Activated naive CD8-positive, alpha-beta T cell treated with anti-CD3 and anti-CD28 coated beads, Interleukin-2, amount 10 ng/mL, durations not matched to agents 7 days and 5 days (primary cell): ENCODE measurements around the gene MACROH2A1. TPM values are rescaled to one million over a fixed set of nuclear protein-coding genes. Genes with fewer than 3 reads are reported as not detected.

Source experiments
- ATAC-seq: fragments of 150-1000 bp; cut with Tn5 transposase; one replicate; pipeline ENCODE4 v1.10.0; 2021; ENCODE audit warnings: low read depth, moderate library complexity
- POLR2A ChIA-PET: fragments of 350-600 bp; sonication (Branson Sonifier 250); formaldehyde crosslinking; loops from one replicate; lab custom pipeline; 2021; ENCODE audit warnings: antibody characterized with exemption; lab: Charles Lee
- DNase-seq: peaks from one replicate; pipeline ENCODE4 v3.0.0; 2021
- H3K27ac Mint-ChIP-seq: one replicate; pipeline ENCODE4 v1.8.0; 2022; ENCODE audit warnings: mild to moderate bottlenecking, mixed read lengths
- H3K27me3 Mint-ChIP-seq: one replicate; pipeline ENCODE4 v1.8.0; 2022; ENCODE audit warnings: mild to moderate bottlenecking, moderate library complexity, mixed read lengths
- H3K36me3 Mint-ChIP-seq: one replicate; pipeline ENCODE4 v1.8.0; 2021; ENCODE audit warnings: mild to moderate bottlenecking, mixed read lengths
- H3K4me1 Mint-ChIP-seq: one replicate; pipeline ENCODE4 v1.8.0; 2021; ENCODE audit warnings: mixed read lengths
- H3K4me3 Mint-ChIP-seq: one replicate; pipeline ENCODE4 v1.8.0; 2022; ENCODE audit warnings: mild to moderate bottlenecking, moderate library complexity, mixed read lengths
- H3K9me3 Mint-ChIP-seq: one replicate; pipeline ENCODE4 v1.8.0; 2021; ENCODE audit warnings: mixed read lengths
- total RNA-seq, 2 experiments: library from RNA; stranded (reverse); gene quantifications; one replicate each; pipeline ENCODE4 v1.2.3, GENCODE V29; 2021

MACROH2A1 gene
- total RNA-seq, 2 experiments from 2014 or later = 253 to 258 TPM

DNA sequence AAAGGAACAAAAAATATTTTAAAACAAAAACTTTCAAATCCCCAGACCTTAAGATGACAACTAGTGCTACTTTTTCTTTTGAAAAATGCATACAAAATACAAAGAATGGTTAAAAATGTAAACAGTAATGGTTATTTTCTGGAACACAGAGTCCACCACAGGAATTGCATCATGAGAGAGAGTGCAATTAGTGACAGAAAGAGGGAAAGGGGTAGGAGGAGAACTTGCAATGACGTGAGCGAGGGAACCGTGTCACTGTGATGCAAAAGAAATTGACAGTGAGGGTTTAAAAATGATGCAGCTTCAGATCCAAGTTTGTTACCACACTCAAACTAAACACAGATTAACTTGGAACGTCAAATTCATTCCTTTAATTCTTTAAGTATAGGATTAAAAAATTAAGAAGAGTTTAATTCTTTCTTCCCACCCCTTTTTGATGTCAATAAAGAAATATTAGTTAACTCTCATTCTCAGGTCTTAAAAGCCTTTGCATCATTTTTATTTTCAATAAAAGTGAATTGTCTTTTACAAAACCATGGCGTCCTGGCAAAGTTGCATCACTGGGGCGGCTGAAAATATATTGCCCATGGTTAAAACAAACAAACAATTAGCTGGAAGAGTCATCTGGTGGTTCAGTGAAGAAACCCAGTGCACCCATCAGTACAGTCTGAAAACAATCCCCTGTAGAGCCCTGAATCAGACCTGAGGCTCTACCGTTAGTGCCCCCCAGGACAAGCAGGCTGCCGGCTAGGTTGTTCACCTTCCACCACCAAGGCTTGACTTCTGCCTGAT, 39.5 kb downstream of the MACROH2A1 start:
- peak overlapping the region; percentile 55 for H3K27ac Mint-ChIP-seq
- POLR2A ChIA-PET = interaction anchor here (1.6 kb wide), 1 partner anchor 10 kb away, joined by 4 read pairs; no protein-coding TSS in a partner anchor

DNA sequence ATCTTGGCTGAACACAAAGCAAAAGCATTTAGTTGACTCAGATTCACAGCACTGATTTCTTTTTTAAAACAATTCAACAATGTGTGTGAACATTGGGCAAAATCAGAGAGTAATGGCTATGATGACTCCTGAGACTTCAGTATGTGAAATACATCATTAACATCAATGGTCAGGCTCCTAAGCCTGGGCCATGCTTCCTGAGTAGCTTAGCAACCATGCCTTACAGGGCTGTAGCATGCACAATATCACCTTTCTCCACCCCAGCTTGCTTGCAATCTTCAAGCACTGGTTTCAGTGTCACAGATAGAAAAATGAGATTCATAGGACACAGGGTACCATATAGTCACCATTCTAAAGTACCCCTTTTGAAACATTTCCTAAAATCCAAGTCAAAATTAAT, 41.3 kb downstream of the MACROH2A1 start:
- DNase-seq (no peak), ATAC-seq (no peak)
- Mint-ChIP-seq H3K36me3 (peaks cover 17% of the 10 kb centered on the region), H3K27me3 (no peaks in the 10 kb centered on the region), H3K27ac (no peak overlapping the region), H3K4me3 (no peak overlapping the region), H3K9me3 (no peaks in the 10 kb centered on the region), H3K4me1 (peaks cover 20% of the 10 kb centered on the region)
- POLR2A ChIA-PET = no interaction called here

More for the DNA sequence above, 39.5 kb downstream of the MACROH2A1 start:
- Mint-ChIP-seq H3K9me3 (no peaks in the 10 kb centered on the region), H3K4me3 (no peak overlapping the region), H3K4me1 (peaks cover 25% of the 10 kb centered on the region), H3K27me3 (no peaks in the 10 kb centered on the region), H3K36me3 (peaks cover 22% of the 10 kb centered on the region)
- DNase-seq (no peak), ATAC-seq (no peak)

DNA sequence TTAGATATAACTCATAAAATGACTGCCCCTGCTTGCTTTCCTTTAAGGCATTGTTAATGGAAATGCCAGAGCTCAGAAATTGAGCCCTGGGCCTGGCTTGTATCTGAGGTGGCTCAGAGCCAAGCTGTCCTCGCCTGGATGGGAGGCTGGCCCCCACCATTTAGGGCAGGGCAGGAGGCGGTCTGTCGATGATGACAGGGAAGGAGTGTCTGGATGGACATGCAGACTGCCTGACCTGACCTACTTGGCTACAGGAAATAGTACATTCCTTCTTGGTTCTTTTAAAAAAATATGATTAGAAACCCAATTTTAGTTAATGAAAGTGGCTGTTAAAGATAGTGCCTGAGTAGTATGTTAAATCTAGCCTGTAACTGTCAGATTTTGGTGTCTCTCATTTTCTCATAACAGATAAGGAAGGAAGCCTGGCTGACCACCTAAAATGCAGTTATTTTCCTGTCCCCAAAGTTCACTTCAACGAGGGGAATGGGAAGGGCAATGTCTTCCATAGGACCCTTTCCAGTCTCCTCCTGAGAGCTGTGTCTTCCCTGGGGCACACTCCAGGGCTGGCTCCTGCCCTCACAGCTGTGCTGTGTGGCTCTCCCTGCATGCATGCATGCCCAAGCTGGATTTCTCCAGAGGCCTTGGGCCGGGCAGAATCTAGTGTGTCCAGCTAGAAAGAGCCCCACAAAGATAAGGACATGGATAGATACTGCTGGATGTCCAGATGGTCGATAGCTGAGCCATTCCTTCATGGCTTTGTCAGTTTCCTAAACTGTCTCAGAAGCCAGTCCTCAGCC, 42.3 kb downstream of the MACROH2A1 start:
- Mint-ChIP-seq H3K27ac (no peak overlapping the region), H3K27me3 (no peaks in the 10 kb centered on the region), H3K9me3 (no peaks in the 10 kb centered on the region), H3K4me3 (no peak overlapping the region), H3K4me1 (peaks cover 20% of the 10 kb centered on the region), H3K36me3 (peaks cover 15% of the 10 kb centered on the region)
- POLR2A ChIA-PET = no interaction called here
- ATAC-seq (no peak), DNase-seq (no peak)

DNA sequence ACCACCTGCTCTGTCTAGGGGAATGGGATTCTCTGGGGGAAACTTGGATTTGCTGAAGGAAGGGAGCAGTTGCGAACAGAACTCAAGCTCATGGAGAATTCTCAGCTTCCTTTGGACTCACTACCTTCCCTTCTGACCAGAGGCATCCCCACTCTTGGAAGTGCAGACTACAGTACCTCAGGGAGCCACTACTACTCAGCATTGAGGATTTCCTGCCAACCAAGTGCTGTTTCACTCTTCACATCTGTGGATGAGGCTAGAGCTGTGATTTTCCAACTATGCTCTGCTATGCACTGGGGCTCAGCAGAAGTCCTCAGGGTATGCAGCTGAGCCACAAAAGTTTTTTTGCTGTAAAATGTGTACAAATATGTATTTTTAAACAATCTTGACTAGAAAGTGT, 43.9 kb downstream of the MACROH2A1 start:
- Mint-ChIP-seq H3K36me3 (peaks cover 21% of the 10 kb centered on the region), H3K27me3 (no peaks in the 10 kb centered on the region), H3K9me3 (no peaks in the 10 kb centered on the region), H3K4me3 (no peak overlapping the region), H3K27ac (no peak overlapping the region), H3K4me1 (peaks cover 10% of the 10 kb centered on the region)
- DNase-seq (no peak), ATAC-seq (no peak)
- POLR2A ChIA-PET = no interaction called here

DNA sequence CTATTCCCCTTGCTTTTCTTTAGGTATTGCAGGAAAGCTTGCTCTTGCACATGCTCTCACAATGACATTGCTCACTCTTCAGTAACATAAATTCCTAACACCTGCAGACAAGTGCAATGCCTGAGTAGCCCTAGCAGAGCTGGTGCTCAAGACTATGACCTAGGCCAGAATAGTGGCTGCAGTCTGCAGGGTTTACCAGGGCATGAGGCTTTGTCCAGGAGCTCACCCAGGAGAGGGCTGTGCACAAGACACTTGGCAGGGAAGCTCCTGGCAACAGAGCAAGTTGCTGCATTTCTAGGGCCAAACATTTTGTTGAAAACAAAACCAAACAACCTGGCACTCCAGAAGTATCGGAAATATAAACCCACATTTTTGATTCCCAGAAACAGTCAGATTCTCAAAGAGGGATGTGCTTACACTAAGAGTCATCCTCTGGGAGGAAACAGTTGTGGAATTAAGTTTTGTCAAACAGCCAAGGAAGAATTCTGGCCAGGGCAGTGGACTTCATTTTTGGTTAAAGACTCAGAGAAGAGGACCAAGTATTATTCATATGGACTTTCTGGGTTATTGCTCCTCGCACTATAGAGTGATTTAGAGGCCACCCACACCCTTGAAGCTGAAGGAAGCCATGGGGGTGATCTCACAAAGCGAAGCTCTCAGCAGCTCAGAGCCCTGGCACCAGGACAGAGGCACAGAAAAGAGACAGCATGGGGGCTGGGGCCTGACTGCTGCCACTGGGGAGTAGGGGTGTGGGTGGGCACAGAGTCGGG, 44.9 kb downstream of the MACROH2A1 start:
- no peak for DNase-seq
- peaks cover 7% of the 10 kb centered on the region for H3K4me1 Mint-ChIP-seq
- POLR2A ChIA-PET = no interaction called here
- H3K9me3 Mint-ChIP-seq = no peaks in the 10 kb centered on the region
- no peak overlapping the region for H3K4me3 Mint-ChIP-seq
- ATAC-seq = no peak
- H3K36me3 Mint-ChIP-seq = peaks cover 21% of the 10 kb centered on the region
- H3K27ac Mint-ChIP-seq = no peak overlapping the region
- no peaks in the 10 kb centered on the region for H3K27me3 Mint-ChIP-seq

DNA sequence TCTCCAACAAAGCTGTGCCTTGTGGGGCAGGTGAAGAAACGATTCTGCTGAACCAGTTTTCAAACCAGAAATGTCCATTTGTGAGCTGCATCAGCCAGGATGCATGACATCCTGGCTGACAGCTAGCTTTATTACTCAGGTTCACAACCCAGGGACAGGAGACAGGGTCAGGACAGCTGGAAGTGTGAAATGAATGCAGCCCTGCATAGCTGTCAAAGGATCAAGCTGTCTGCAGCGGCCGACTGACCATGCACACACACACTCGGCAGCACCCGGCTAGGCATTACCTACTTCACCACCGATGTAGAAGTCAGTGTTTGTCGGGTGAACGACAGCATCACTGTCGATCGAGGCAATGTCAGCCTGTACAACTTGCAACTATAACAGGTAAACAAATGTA, 48.5 kb downstream of the MACROH2A1 start:
- no peak for DNase-seq
- Mint-ChIP-seq H3K27me3 (no peaks in the 10 kb centered on the region), H3K27ac (no peak overlapping the region), H3K9me3 (no peaks in the 10 kb centered on the region), H3K36me3 (peaks cover 14% of the 10 kb centered on the region), H3K4me1 (peaks cover 2% of the 10 kb centered on the region), H3K4me3 (no peak overlapping the region)
- ATAC-seq = no peak
- POLR2A ChIA-PET = no interaction called here

DNA sequence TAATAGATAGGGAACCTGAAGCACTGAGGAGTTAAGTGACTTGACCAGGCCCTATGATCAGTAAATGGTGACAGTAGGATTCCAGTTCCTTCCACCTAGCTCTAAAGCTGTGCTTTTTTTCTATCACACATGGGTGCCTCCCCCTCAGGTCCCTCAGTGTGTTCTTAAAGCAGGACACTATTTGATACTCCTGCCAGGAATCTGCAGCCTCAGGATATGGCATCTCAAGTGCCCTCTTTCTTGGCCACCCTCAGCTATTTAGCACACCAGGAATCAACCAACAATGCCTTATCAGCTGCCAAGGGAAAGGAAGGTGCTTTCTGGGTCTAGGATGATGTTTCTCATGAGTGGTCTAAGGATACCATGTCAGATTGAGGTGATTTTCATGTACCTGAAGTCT, 49.1 kb downstream of the MACROH2A1 start:
- H3K36me3 Mint-ChIP-seq = peaks cover 16% of the 10 kb centered on the region
- POLR2A ChIA-PET = interaction anchor here (0.5 kb wide), 1 partner anchor 1343 kb away, joined by 4 read pairs; no protein-coding TSS in a partner anchor
- peaks cover 2% of the 10 kb centered on the region for H3K4me1 Mint-ChIP-seq
- no peaks in the 10 kb centered on the region for H3K27me3 Mint-ChIP-seq
- no peak overlapping the region for H3K27ac Mint-ChIP-seq
- DNase-seq (no peak), ATAC-seq (no peak)
- H3K4me3 Mint-ChIP-seq = no peak overlapping the region
- H3K9me3 Mint-ChIP-seq = no peaks in the 10 kb centered on the region

DNA sequence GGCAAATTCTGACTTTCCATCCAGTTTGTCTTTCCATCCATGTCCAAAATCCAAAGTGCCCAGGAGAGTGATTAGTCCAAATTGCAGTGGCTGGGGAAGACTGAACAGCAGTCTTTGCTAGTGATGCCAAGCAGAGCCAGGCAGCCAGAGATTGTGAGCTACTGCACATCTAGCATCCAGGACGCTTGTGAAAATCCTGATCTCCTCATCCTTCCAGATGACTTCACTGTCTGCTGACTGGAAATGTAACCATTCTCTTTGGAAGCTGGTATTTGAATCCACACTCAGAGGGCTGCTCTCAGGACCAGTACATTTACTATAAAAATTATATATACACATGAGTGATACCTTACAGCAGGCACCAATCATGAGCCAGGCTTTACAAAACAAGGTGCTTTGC, 49.6 kb downstream of the MACROH2A1 start:
- H3K4me1 Mint-ChIP-seq = peaks cover 2% of the 10 kb centered on the region
- DNase-seq (no peak), ATAC-seq (no peak)
- no peaks in the 10 kb centered on the region for H3K9me3 Mint-ChIP-seq
- H3K27me3 Mint-ChIP-seq = no peaks in the 10 kb centered on the region
- peaks cover 16% of the 10 kb centered on the region for H3K36me3 Mint-ChIP-seq
- H3K27ac Mint-ChIP-seq = no peak overlapping the region
- POLR2A ChIA-PET = interaction anchor here (0.5 kb wide), 1 partner anchor 1343 kb away, joined by 4 read pairs; no protein-coding TSS in a partner anchor
- H3K4me3 Mint-ChIP-seq = no peak overlapping the region

DNA sequence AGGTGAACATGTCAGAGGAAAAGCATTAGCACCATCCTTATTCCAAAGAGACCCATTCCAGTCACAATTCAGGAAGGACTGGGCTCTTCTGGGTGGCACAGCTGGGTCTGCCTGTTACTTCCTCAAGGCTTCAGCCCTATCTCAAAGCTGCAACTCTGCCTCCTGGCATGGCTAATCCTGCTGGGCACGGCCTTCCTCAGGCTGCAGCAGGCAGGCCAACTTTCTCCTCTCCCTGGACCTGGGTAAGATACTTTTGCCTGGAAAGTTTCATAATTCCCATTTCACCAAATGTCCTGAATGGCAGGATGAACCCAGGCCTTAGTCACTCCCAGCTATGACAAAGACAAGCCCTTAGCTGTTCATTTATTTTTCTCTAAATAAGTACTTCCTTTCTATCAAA, 50.1 kb downstream of the MACROH2A1 start:
- POLR2A ChIA-PET = no interaction called here
- no peak overlapping the region for H3K4me3 Mint-ChIP-seq
- H3K9me3 Mint-ChIP-seq = no peaks in the 10 kb centered on the region
- no peak overlapping the region for H3K27ac Mint-ChIP-seq
- ATAC-seq (no peak), DNase-seq (no peak)
- H3K36me3 Mint-ChIP-seq = peaks cover 14% of the 10 kb centered on the region
- H3K4me1 Mint-ChIP-seq = peaks cover 2% of the 10 kb centered on the region
- H3K27me3 Mint-ChIP-seq = no peaks in the 10 kb centered on the region

DNA sequence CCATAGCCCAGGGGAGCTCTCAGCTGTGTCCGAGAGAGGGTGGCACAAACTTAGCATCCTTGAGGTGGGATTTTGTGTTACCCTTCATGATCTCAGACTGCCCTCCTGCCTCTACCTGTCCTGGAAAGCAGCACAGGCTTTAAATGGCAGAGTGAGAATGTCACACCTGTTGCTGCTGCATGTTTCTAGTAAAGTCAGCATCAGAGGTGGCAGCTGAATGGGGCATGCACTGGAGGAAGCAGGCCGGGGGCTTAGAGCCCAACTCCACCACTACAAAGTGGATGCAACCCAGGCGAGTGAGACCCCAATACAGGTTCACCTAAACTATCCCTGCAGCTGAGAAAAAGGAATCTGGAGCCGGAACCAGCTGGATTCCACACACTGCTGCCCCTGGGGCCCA, 51.6 kb downstream of the MACROH2A1 start:
- no peaks in the 10 kb centered on the region for H3K27me3 Mint-ChIP-seq
- peaks cover 2% of the 10 kb centered on the region for H3K4me1 Mint-ChIP-seq
- no peaks in the 10 kb centered on the region for H3K9me3 Mint-ChIP-seq
- H3K36me3 Mint-ChIP-seq = peaks cover 25% of the 10 kb centered on the region
- no peak overlapping the region for H3K4me3 Mint-ChIP-seq
- no peak overlapping the region for H3K27ac Mint-ChIP-seq
- DNase-seq (no peak), ATAC-seq (no peak)
- POLR2A ChIA-PET = no interaction called here

DNA sequence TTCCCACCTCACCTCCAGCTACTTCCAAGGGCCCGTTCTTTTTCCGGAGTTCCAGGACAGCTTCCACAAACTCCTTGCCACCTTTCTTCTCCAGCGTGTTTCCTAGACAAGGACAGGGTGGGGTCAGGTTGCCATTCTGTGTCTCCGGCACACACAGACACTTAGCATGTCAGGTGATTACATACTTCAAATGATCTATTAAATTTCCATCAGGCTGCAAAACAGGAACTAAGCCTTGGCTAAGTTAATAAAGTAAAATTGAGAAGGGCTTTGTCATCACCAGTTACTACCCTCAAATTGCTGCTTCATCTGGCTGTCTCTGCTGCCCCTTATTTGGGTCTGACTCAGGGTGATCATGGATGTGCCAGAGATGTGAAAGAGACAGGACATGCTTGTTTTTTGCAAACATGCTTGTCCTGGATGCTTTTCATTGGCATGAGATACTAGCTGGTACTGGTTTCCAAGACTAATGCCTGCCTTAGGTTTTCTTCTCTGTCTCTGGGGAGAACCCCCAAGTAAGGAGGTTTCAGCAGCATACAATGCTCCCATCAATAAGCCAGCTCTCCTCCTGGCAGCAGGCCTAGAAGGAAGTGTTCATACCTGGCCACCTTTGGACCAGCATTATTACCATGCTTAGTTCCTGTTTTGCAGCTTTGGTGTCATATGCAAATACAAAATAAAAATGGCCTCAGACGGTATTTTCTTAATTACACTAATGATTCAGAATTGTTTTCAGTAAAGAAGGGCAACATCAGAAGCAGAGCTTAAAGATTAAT, 52.9 kb downstream of the MACROH2A1 start:
- Mint-ChIP-seq H3K9me3 (no peaks in the 10 kb centered on the region), H3K27ac (no peak overlapping the region), H3K4me3 (no peak overlapping the region), H3K4me1 (peaks cover 2% of the 10 kb centered on the region), H3K36me3 (peaks cover 26% of the 10 kb centered on the region), H3K27me3 (no peaks in the 10 kb centered on the region)
- POLR2A ChIA-PET = interaction anchor here (0.6 kb wide), 1 partner anchor 475 kb away, joined by 3 read pairs; no protein-coding TSS in a partner anchor
- no peak for ATAC-seq
- no peak for DNase-seq

DNA sequence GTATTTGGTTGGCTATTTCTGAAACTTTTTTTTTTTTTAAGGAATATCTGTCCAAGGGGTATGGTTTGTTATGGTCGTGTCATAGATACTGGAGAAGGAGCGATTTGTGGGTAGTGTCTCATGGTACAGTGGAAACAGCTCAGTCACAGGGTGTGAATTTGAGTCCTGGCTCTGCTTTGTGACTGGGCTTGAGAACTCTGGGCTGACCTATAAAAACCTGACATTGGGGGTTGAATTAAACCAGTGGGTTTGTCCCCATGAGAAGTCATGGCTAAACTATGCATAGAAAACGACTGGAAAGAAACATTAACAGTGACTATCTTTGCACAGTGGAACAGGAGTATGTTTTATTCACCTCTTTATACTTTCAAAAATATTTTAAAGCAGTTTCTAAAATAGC, 54.7 kb downstream of the MACROH2A1 start:
- Mint-ChIP-seq H3K4me3 (no peak overlapping the region), H3K27me3 (no peaks in the 10 kb centered on the region), H3K4me1 (no peaks in the 10 kb centered on the region), H3K36me3 (peaks cover 22% of the 10 kb centered on the region), H3K9me3 (no peaks in the 10 kb centered on the region), H3K27ac (no peak overlapping the region)
- DNase-seq (no peak), ATAC-seq (no peak)
- POLR2A ChIA-PET = no interaction called here
